Measurements from ENCODE around the gene SPATA18. TPM values are rescaled to one million over a fixed set of nuclear protein-coding genes. Genes with fewer than 3 reads are reported as not detected.

The SPATA18 gene
- polyA plus RNA-seq, 2 of the 4 experiments (the other 2 are of a cell fraction): 4.3 to 6.7 TPM

DNA sequence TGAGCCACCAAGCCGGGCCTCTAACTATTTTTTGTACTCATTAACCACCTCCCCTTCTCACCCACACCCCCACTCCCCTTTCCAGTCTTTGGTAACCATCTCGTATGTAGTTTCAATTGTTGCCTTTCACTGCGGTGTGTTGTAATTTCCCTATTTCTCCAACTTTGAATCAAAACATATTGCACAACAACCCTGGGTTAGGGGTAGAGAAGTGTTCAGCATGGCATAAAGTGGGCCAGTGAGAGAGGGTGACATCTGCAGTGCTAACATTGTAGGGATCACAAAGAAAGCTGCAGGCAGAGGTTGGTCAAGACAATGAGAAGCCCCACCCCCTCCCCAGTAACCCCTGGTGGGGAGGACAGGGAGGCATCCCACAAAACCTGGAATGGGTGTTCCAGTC, 92.7 kb downstream of the SPATA18 start:
- ATAC-seq (no peak), DNase-seq (ENCODE audit: low read depth in 1 of 2, low spot score in 1 of 2) (no peak), FAIRE-seq (no peak)
- Histone ChIP-seq H3K4me2 (no peak overlapping the region), H3K27ac (no peak overlapping the region), H3K4me3 (no peak overlapping the region), H3K4me1 (no peaks in the 10 kb centered on the region), H3K9me3 (no peaks in the 10 kb centered on the region)
- TF ChIP-seq POLR2AphosphoS2 (conservative IDR thresholded peaks at IDR 0.05; ENCODE audit: low read length) (no peak), SMC3 (IDR thresholded peaks at IDR 0.05) (no peak), RAD21 (conservative IDR thresholded peaks at IDR 0.05 in 1 of 2, IDR thresholded peaks at IDR 0.05 in 1 of 2) (no peak), CHD4 (IDR thresholded peaks at IDR 0.05; ENCODE audit: borderline replicate concordance) (no peak), RNF2 (IDR thresholded peaks at IDR 0.05; ENCODE audit: borderline replicate concordance, low read depth) (no peak), NPAS2 (CRISPR knock-in tag; IDR thresholded peaks at IDR 0.05; ENCODE audit: borderline replicate concordance) (no peak), BHLHE40 (IDR thresholded peaks at IDR 0.05; ENCODE audit: low read depth, low read length) (no peak)
- TF ChIP-seq, protein P1, sequence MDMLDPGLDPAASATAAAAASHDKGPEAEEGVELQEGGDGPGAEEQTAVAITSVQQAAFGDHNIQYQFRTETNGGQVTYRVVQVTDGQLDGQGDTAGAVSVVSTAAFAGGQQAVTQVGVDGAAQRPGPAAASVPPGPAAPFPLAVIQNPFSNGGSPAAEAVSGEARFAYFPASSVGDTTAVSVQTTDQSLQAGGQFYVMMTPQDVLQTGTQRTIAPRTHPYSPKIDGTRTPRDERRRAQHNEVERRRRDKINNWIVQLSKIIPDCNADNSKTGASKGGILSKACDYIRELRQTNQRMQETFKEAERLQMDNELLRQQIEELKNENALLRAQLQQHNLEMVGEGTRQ (IDR thresholded peaks at IDR 0.05): no peak
- TF ChIP-seq, protein P2, sequence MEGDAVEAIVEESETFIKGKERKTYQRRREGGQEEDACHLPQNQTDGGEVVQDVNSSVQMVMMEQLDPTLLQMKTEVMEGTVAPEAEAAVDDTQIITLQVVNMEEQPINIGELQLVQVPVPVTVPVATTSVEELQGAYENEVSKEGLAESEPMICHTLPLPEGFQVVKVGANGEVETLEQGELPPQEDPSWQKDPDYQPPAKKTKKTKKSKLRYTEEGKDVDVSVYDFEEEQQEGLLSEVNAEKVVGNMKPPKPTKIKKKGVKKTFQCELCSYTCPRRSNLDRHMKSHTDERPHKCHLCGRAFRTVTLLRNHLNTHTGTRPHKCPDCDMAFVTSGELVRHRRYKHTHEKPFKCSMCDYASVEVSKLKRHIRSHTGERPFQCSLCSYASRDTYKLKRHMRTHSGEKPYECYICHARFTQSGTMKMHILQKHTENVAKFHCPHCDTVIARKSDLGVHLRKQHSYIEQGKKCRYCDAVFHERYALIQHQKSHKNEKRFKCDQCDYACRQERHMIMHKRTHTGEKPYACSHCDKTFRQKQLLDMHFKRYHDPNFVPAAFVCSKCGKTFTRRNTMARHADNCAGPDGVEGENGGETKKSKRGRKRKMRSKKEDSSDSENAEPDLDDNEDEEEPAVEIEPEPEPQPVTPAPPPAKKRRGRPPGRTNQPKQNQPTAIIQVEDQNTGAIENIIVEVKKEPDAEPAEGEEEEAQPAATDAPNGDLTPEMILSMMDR (IDR thresholded peaks at IDR 0.05): no peak
- 41% methylated on average over 3 of the region's 3 CpGs for WGBS (ENCODE audit: missing lambda C conversion rate)
- POLR2A ChIA-PET: no interaction called here
- CTCF ChIA-PET: no interaction called here

DNA sequence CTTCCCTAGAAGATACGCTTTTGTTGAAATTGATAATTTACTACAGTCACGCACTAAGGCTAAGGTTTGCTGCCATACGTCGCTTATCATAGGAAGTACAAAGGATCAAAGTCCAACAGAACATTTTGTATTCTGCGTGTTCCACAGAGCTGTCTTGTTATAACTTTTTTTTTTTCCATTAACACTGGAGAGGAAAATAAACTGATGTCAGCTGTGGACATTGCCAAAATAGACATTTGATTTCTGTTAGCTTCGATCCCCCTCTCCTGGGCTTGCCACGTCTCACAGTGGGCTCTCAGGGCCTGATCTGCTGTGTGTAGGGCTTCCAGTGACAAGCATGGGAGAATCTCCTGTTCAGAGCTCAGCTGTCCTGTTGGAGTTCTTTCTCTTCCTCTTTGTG, 93.3 kb downstream of the SPATA18 start:
- FAIRE-seq: no peak
- no peak for DNase-seq (ENCODE audit: low read depth in 1 of 2, low spot score in 1 of 2)
- H3K4me3 ChIP-seq: no peak overlapping the region
- POLR2A ChIA-PET: no interaction called here
- no peaks in the 10 kb centered on the region for H3K4me1 ChIP-seq
- no peak for ATAC-seq
- TF ChIP-seq ZC3H11A (IDR thresholded peaks at IDR 0.05): no peak
- no peak for TF ChIP-seq ZFP36 (IDR thresholded peaks at IDR 0.05; ENCODE audit: borderline replicate concordance, partially characterized antibody)
- no peak for TF ChIP-seq GATA3 (IDR thresholded peaks at IDR 0.05; ENCODE audit: borderline replicate concordance)
- TF ChIP-seq HOXB5 (CRISPR knock-in tag; IDR thresholded peaks at IDR 0.05): no peak
- no peak for TF ChIP-seq HOXB13 (CRISPR knock-in tag; IDR thresholded peaks at IDR 0.05; ENCODE audit: low read depth)
- no peak for TF ChIP-seq RNF2 (IDR thresholded peaks at IDR 0.05; ENCODE audit: borderline replicate concordance, low read depth)
- no peak for TF ChIP-seq HOXA7 (CRISPR knock-in tag; IDR thresholded peaks at IDR 0.05)
- no peak for TF ChIP-seq EHMT2 (IDR thresholded peaks at IDR 0.05; ENCODE audit: low read depth)
- no peak for TF ChIP-seq FOSB (CRISPR knock-in tag; IDR thresholded peaks at IDR 0.05)
- TF ChIP-seq BHLHE40 (IDR thresholded peaks at IDR 0.05; ENCODE audit: low read depth, low read length): no peak
- TF ChIP-seq, protein P3, sequence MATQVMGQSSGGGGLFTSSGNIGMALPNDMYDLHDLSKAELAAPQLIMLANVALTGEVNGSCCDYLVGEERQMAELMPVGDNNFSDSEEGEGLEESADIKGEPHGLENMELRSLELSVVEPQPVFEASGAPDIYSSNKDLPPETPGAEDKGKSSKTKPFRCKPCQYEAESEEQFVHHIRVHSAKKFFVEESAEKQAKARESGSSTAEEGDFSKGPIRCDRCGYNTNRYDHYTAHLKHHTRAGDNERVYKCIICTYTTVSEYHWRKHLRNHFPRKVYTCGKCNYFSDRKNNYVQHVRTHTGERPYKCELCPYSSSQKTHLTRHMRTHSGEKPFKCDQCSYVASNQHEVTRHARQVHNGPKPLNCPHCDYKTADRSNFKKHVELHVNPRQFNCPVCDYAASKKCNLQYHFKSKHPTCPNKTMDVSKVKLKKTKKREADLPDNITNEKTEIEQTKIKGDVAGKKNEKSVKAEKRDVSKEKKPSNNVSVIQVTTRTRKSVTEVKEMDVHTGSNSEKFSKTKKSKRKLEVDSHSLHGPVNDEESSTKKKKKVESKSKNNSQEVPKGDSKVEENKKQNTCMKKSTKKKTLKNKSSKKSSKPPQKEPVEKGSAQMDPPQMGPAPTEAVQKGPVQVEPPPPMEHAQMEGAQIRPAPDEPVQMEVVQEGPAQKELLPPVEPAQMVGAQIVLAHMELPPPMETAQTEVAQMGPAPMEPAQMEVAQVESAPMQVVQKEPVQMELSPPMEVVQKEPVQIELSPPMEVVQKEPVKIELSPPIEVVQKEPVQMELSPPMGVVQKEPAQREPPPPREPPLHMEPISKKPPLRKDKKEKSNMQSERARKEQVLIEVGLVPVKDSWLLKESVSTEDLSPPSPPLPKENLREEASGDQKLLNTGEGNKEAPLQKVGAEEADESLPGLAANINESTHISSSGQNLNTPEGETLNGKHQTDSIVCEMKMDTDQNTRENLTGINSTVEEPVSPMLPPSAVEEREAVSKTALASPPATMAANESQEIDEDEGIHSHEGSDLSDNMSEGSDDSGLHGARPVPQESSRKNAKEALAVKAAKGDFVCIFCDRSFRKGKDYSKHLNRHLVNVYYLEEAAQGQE (IDR thresholded peaks at IDR 0.05): no peak
- no peak for TF ChIP-seq EHF (CRISPR knock-in tag; IDR thresholded peaks at IDR 0.05)
- no peak for TF ChIP-seq POLR2AphosphoS2 (conservative IDR thresholded peaks at IDR 0.05; ENCODE audit: low read length)
- no peak for TF ChIP-seq CHD4 (IDR thresholded peaks at IDR 0.05; ENCODE audit: borderline replicate concordance)
- TF ChIP-seq CBX2 (IDR thresholded peaks at IDR 0.05; ENCODE audit: borderline replicate concordance, low read depth): no peak
- TF ChIP-seq RARB (CRISPR knock-in tag; IDR thresholded peaks at IDR 0.05): no peak
- no peak for TF ChIP-seq PHF8 (IDR thresholded peaks at IDR 0.05; ENCODE audit: borderline replicate concordance, low read depth)
- TF ChIP-seq TP53 (CRISPR knock-in tag; IDR thresholded peaks at IDR 0.05): no peak
- WGBS (ENCODE audit: missing lambda C conversion rate): 38% methylated on average over 7 of the region's 7 CpGs
- H3K27ac ChIP-seq: no peak overlapping the region
- no peaks in the 10 kb centered on the region for H3K9me3 ChIP-seq
- CTCF ChIA-PET: no interaction called here
- no peak overlapping the region for H3K4me2 ChIP-seq
